ENCODE measurements around the gene PDE7B.

DNA sequence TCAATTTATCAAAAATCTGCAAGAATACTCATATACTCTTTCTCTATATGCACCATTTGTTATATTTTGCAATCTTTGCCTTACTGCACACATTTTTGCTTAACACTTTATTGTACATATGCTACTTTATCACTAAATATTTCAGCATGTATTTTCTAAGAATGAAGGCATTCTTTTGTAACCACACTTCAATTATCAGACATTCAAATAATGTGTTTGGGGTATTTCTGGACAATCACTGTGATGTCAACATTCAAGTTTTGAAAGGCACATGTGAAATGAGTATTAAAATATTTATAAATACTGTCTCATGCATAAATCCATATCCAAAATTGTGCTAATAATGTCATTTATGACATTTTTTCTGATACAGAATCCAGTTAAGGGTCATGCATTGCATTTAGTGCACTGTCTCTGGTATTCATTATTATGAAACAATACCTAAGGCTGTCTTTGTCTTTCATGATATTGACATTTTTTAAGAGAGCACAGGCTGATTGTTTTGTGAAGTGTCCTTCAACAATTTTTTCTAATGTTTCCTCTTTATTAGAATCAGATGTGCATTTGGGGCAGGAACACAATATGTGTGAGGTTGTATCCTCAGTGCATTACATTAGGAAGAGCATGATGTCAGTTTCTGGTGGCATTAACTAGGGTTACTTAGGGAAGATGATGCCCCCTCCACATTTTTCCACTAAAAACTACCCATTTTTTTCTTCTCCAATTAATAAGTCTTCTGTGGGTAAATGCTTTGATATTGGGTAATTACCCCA is 292.9 kb downstream of the PDE7B start:
- no peak for TF ChIP-seq MEIS2 (CRISPR knock-in tag; IDR thresholded peaks at IDR 0.05)
- TF ChIP-seq, protein P1, sequence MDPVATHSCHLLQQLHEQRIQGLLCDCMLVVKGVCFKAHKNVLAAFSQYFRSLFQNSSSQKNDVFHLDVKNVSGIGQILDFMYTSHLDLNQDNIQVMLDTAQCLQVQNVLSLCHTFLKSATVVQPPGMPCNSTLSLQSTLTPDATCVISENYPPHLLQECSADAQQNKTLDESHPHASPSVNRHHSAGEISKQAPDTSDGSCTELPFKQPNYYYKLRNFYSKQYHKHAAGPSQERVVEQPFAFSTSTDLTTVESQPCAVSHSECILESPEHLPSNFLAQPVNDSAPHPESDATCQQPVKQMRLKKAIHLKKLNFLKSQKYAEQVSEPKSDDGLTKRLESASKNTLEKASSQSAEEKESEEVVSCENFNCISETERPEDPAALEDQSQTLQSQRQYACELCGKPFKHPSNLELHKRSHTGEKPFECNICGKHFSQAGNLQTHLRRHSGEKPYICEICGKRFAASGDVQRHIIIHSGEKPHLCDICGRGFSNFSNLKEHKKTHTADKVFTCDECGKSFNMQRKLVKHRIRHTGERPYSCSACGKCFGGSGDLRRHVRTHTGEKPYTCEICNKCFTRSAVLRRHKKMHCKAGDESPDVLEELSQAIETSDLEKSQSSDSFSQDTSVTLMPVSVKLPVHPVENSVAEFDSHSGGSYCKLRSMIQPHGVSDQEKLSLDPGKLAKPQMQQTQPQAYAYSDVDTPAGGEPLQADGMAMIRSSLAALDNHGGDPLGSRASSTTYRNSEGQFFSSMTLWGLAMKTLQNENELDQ (CRISPR knock-in tag; IDR thresholded peaks at IDR 0.05; ENCODE audit: borderline replicate concordance): no peak
- no peak for TF ChIP-seq RFX5 (IDR thresholded peaks at IDR 0.05; ENCODE audit: low read depth, low read length)
- no peak for TF ChIP-seq ZSCAN20 (CRISPR knock-in tag; IDR thresholded peaks at IDR 0.05; ENCODE audit: borderline replicate concordance)
- no peak for TF ChIP-seq WIZ (CRISPR knock-in tag; IDR thresholded peaks at IDR 0.05)
- TF ChIP-seq CEBPB (IDR thresholded peaks at IDR 0.05; ENCODE audit: borderline replicate concordance, low read depth, low read length): no peak
- TF ChIP-seq EZH2 (conservative IDR thresholded peaks at IDR 0.05; ENCODE audit: low read depth, low read length): no peak
- TF ChIP-seq, protein P2, sequence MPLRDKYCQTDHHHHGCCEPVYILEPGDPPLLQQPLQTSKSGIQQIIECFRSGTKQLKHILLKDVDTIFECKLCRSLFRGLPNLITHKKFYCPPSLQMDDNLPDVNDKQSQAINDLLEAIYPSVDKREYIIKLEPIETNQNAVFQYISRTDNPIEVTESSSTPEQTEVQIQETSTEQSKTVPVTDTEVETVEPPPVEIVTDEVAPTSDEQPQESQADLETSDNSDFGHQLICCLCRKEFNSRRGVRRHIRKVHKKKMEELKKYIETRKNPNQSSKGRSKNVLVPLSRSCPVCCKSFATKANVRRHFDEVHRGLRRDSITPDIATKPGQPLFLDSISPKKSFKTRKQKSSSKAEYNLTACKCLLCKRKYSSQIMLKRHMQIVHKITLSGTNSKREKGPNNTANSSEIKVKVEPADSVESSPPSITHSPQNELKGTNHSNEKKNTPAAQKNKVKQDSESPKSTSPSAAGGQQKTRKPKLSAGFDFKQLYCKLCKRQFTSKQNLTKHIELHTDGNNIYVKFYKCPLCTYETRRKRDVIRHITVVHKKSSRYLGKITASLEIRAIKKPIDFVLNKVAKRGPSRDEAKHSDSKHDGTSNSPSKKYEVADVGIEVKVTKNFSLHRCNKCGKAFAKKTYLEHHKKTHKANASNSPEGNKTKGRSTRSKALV (CRISPR knock-in tag; IDR thresholded peaks at IDR 0.05): no peak
- TF ChIP-seq, protein P3, sequence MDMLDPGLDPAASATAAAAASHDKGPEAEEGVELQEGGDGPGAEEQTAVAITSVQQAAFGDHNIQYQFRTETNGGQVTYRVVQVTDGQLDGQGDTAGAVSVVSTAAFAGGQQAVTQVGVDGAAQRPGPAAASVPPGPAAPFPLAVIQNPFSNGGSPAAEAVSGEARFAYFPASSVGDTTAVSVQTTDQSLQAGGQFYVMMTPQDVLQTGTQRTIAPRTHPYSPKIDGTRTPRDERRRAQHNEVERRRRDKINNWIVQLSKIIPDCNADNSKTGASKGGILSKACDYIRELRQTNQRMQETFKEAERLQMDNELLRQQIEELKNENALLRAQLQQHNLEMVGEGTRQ (IDR thresholded peaks at IDR 0.05; ENCODE audit: low read depth, low read length): no peak
- TF ChIP-seq, protein P3 (CRISPR knock-in tag; IDR thresholded peaks at IDR 0.05; ENCODE audit: borderline replicate concordance): no peak
- TF ChIP-seq HDAC2 (CRISPR knock-in tag; IDR thresholded peaks at IDR 0.05): no peak
- TF ChIP-seq, protein P4, sequence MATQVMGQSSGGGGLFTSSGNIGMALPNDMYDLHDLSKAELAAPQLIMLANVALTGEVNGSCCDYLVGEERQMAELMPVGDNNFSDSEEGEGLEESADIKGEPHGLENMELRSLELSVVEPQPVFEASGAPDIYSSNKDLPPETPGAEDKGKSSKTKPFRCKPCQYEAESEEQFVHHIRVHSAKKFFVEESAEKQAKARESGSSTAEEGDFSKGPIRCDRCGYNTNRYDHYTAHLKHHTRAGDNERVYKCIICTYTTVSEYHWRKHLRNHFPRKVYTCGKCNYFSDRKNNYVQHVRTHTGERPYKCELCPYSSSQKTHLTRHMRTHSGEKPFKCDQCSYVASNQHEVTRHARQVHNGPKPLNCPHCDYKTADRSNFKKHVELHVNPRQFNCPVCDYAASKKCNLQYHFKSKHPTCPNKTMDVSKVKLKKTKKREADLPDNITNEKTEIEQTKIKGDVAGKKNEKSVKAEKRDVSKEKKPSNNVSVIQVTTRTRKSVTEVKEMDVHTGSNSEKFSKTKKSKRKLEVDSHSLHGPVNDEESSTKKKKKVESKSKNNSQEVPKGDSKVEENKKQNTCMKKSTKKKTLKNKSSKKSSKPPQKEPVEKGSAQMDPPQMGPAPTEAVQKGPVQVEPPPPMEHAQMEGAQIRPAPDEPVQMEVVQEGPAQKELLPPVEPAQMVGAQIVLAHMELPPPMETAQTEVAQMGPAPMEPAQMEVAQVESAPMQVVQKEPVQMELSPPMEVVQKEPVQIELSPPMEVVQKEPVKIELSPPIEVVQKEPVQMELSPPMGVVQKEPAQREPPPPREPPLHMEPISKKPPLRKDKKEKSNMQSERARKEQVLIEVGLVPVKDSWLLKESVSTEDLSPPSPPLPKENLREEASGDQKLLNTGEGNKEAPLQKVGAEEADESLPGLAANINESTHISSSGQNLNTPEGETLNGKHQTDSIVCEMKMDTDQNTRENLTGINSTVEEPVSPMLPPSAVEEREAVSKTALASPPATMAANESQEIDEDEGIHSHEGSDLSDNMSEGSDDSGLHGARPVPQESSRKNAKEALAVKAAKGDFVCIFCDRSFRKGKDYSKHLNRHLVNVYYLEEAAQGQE (IDR thresholded peaks at IDR 0.05; ENCODE audit: borderline replicate concordance in 1 of 2, low read depth in 1 of 2, low read length in 2 of 2): no peak
- no peak for TF ChIP-seq NR1H2 (CRISPR knock-in tag; IDR thresholded peaks at IDR 0.05; ENCODE audit: borderline replicate concordance, low read depth)
- TF ChIP-seq MYC (CRISPR knock-in tag; IDR thresholded peaks at IDR 0.05; ENCODE audit: borderline replicate concordance): no peak
